Ramos (cell line): ENCODE data around the gene HOXD3.

Experiments
- in situ Hi-C: fragments of 300-500 bp; cut with MboI; formaldehyde crosslinking; loops from one replicate; pipeline ENCODE4 v1.14.3; 2022; ENCODE audit warnings: low sequenced_read_pairs; ENCODE audit not compliant: unreplicated experiment

HOXD3 gene

GRCh38 chr2:176156807-176157498 is at the start of gene HOXD3:
Gene HOXD3, plus strand, starts transcription at chr2:176157307. Its CDS starts 11,808 bp downstream, at chr2:176169115.
- in situ Hi-C loops: no loop called here

GRCh38 chr2:176107731-176108181 is 49.4 kb upstream of the HOXD3 start:
- in situ Hi-C loops: loop anchor here (25.0 kb wide), 1 partner anchor 745 kb away; no protein-coding TSS in a partner anchor

DNA sequence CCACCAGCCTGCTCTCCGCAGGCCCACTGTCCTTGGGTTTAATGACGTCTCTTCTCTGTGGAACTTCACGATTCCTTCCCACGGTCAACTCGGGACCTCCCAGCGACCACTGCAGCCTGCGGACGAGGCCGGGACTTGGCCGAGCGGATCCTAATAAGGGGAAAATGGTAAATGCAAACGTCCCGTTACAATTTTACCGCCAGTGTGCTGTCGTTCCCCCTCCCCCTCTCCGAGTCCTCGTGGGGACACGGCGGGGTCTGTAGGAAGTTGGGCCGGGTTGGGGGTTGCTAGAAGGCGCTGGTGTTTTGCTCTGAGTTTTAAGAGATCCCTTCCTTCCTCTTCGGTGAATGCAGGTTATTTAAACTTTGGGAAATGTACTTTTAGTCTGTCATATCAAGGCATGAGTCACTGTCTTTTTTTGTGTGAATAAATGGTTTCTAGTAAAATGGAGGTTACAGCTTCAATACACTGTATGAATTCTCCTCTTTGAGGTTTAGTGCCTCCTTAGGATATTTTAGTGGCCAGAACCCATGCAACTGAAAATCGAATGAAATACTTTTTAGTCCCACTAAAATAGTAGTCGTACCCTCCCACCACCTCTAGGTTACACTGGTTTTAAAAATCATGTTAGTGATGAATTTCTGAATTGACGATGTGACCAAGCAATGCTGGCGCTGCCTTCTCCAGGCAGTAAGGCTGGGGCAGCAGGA is 47.8 kb upstream of the HOXD3 start:
- in situ Hi-C loops: loop anchor here (25.0 kb wide), 1 partner anchor 747 kb away; no protein-coding TSS in a partner anchor

DNA sequence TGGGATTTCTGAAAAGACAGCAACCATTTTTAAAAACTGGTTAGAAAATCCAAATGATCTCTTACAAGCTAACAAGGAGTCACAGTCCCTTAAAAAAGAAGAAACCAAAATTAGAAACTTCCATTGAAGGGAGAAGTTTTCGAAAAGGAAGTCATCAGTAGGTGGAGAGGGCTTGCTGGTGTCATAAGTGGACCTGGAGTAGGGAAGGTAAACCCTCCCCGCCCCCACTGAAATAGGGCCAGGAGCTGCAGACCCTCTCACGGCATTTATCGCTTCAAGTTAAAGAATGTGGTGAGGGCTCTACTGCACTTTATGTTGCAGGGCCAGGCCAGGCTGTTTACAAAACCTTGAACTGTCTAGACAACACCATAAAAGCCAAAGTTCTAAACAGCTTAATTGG is 47.2 kb upstream of the HOXD3 start:
- in situ Hi-C loops: loop anchor here (25.0 kb wide), 1 partner anchor 748 kb away; no protein-coding TSS in a partner anchor

DNA sequence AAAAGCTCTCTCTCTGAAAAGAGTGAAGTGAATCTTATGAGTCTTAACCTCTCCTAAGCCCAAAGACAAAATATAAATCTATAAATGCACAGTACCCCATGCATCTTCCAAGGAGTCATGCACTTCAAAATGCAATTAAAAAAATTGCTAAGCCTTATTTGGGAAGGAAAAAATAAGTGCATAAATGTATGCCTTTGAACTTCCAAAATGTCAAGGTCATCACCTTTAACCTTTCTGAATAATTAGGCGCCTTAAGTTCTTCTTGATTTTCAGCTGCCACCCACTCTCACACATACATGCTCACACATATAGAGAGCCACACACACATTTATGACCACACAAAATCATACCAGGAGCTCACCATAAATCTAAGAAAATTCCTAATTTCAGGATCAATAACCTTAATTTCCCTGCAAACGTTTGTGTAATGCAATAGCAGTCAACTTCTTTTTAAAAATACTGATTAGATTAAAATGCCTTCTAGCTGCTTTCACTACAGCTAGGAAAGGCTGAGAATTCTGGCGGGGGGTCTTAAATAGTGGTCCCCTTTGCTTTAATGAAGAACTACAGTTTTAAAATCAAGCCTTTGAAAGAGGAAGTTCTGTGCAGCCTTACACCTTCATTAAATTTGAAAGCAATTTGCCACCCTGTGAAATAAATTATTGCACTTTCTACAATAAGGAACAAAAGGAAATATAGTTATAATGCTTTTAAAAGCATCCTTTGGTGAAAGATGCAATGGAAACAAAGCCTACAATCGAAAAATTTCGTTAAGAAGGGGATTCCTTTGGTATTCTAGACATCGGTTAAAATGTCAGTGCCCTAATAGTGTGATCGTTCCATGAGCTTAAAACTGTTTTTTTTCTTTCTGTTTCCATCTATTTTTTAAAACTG is 46.4 kb upstream of the HOXD3 start:
- in situ Hi-C loops: loop anchor here (25.0 kb wide), 1 partner anchor 748 kb away; no protein-coding TSS in a partner anchor

GRCh38 chr2:176111309-176111663 is 45.8 kb upstream of the HOXD3 start:
- in situ Hi-C loops: loop anchor here (25.0 kb wide), 1 partner anchor 749 kb away; no protein-coding TSS in a partner anchor

DNA sequence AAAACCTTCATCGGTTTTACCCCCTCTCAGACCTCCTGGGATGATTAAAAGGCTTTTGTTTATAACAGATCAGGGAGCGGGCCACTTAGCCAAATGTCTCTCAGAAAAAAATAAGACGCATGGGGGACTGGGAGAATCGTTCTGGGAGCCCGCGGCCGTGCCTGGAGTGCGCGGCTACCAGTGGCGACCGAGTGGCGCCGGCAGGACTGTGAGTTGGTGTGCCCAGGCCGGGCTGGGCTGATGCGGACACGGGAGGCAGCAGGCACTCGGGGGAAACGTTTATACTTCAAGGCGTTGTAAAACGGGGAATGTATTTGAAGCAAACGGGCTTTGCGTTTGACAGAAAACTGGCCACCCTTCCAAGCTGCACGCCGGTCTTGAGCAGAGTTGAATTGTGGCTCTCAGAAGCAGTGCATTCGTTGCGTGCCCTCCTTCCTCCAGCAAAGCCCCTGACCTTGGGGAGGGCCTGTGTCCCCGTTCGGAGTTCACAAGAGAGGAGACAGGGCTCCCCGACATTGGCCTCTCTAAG is 45.2 kb upstream of the HOXD3 start:
- in situ Hi-C loops: loop anchor here (25.0 kb wide), 1 partner anchor 750 kb away; no protein-coding TSS in a partner anchor

DNA sequence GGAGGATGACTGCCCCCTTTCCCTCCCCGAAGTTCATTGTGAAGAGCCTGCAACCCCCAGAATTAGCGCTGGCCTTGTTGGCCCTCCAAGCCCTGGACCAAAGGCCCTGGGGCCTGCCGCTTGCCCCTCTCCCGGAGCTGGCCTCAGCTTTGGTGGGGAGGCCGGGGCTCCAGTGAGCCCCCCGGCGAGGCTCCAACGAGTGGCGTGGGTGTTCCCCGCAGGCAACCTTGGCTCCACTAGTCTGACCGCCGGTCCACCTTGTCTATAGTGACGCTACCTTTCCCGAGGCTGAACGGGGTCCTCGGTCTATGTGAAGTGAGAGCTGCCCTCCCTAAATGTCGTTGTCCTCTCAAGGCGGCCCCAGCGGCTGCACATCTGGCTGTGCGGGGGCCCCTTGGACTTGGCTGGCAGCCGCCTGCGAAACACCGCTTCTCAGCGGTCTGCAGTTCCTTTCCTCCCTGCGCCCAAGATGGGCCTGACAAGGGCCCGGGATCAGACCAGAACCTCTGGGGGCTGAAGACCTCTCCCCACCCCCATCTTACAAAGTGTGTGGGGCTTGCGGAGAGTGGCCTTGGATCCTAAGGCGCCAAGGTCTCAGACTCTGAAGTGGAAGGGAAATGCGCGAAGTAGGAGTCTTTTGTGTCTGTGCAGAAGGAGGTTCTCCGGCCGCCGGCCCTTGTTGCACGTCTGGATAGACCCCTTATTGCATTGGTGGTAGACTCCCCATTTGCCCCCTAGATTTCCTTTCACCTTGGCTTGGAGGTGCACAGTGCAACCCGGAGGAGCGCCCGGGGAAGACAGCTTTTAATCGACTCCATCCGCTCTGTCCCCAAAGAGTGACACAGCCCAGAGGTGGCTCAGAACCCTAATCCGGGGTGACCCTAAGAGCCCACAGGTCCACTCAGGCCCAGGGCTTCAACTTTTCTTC is 44.5 kb upstream of the HOXD3 start:
- in situ Hi-C loops: loop anchor here (25.0 kb wide), 1 partner anchor 750 kb away; no protein-coding TSS in a partner anchor

DNA sequence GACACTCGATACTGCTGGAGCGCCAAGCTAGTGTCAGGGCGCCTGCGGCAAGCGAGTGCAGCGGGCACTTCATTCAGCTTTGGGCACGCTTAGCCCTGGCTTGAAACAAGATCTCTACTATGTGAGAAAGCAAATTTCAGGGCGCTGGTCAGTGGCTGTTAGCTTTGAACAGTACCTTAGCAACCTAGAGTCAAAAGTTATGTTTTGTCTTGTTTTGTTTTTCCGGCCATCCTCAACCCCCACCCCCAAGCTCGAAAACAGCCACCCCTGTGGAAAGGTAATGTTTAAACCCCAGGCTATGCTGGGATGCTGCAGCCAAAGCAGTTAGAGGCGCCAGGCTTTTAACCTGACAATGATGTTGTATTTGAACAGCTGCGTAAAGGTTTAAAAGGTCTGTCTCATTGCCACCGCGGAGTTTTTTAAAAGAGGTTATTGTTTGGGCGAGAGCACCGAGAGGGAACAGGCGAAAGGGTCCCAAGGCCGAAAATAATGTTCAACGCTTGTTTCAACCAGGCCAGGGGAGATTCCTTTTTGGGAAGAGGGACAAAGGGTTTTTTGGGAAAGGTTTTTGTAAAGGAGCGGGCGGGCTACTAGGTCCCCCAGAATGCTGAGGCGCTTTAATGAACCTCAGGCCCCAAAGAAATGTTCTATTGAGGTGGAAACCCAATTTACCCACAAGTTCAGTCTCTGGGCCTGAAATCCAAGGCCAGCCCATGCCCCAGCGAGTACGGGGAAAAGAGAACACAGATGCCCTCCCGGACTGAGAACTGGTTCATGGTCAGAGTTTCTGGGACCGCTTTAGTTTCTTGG is 42.8 kb upstream of the HOXD3 start:
- in situ Hi-C loops: loop anchor here (25.0 kb wide), 1 partner anchor 752 kb away; no protein-coding TSS in a partner anchor

GRCh38 chr2:176114930-176115625 is 42.0 kb upstream of the HOXD3 start:
- in situ Hi-C loops: loop anchor here (25.0 kb wide), 1 partner anchor 753 kb away; no protein-coding TSS in a partner anchor

- in situ Hi-C loops: loop anchor here (25.0 kb wide), 1 partner anchor 754 kb away; no protein-coding TSS in a partner anchor
Measured at GRCh38 chr2:176115883-176116813, 41.0 kb upstream of the HOXD3 start, which contains the start of gene HOXD10. Gene HOXD10, plus strand, starts transcription at chr2:176116778. Its CDS starts 56 bp downstream, at chr2:176116834.

- in situ Hi-C loops: loop anchor here (25.0 kb wide), 1 partner anchor 755 kb away; no protein-coding TSS in a partner anchor
Measured at GRCh38 chr2:176117162-176117822, 39.8 kb upstream of the HOXD3 start.

DNA sequence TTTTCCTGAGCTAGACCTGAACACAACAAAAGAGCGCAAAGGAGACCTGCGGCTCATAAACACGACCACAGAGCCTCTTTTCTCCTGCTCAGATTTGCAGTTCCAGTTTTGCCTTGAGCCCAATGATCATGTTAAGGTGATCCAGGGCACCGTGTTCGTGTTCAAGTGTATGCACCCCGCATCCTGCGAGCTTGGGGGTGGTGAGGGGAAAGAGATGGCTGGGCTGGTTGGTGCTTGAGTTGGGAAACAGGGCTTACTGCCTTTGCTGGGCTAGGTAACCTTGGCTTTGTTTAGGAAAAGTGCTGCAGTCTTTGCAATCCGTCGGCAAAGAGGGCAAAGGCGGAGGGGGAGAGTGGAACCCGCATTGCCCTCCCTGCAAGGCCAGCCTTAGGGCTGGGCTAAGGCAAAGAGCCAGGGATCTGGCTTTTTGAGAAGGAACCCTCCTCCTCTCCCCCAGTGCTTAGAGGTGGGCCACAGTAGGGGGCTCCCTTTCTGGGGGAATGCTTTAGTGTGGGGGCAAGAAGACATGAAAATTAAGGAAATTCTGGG is 39.2 kb upstream of the HOXD3 start:
- in situ Hi-C loops: loop anchor here (25.0 kb wide), 1 partner anchor 756 kb away; no protein-coding TSS in a partner anchor

DNA sequence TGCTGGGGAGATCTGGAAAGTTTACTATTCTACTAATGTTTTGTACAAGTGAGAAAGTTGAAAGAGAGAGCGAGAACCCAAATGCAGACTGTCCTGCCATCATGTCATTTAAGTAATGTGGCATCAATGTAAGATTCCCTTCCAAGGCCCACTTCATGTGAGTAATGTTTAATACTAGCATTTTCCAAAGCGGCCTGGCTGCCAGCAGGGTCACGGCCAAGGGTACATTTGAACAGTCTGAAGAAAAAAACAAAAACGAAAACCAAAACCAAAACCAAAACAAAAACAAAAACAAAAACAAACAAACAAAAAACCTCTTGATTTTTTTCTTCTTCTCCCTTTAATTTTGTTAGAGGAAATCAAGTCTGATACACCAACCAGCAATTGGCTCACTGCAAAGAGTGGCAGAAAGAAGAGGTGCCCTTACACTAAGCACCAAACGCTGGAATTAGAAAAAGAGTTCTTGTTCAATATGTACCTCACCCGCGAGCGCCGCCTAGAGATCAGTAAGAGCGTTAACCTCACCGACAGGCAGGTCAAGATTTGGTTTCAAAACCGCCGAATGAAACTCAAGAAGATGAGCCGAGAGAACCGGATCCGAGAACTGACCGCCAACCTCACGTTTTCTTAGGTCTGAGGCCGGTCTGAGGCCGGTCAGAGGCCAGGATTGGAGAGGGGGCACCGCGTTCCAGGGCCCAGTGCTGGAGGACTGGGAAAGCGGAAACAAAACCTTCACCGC is 38.3 kb upstream of the HOXD3 start:
- in situ Hi-C loops: loop anchor here (25.0 kb wide), 1 partner anchor 756 kb away; no protein-coding TSS in a partner anchor
